Chondrocyte (in vitro differentiated cells): ENCODE data around the gene MRTFA. TPM values are rescaled to one million over a fixed set of nuclear protein-coding genes. Genes with fewer than 3 reads are reported as not detected.
A peak's percentile ranks its signal among the peaks of the same experiment; 100 is the strongest.
"Not testable (repeated sequence)": the region's sequence is repeated elsewhere in the genome, so short reads cannot be mapped to it uniquely, and the experiment has no call there.

Experiments used
- DNase-seq: peaks from one replicate; pipeline ENCODE4 v3.0.0; 2021; ENCODE audit warnings: mixed read lengths, low spot score
- H3K27ac Mint-ChIP-seq: one replicate; pipeline ENCODE4 v1.8.0; 2021; ENCODE audit warnings: mild to moderate bottlenecking, moderate library complexity, mixed read lengths; ENCODE audit not compliant: unreplicated experiment
- H3K27me3 Mint-ChIP-seq: 2 replicates; pipeline ENCODE4 v1.8.0; 2021; ENCODE audit warnings: low read depth, mixed read lengths
- H3K36me3 Mint-ChIP-seq: 2 replicates; pipeline ENCODE4 v1.8.0; 2021; ENCODE audit warnings: low read depth, mixed read lengths
- H3K4me1 Mint-ChIP-seq: 2 replicates; pipeline ENCODE4 v1.8.0; 2021; ENCODE audit warnings: low read depth, mild to moderate bottlenecking, mixed read lengths
- H3K4me3 Mint-ChIP-seq: one replicate; pipeline ENCODE4 v1.8.0; 2021; ENCODE audit warnings: mild to moderate bottlenecking, moderate library complexity, mixed read lengths; ENCODE audit not compliant: unreplicated experiment
- H3K9me3 Mint-ChIP-seq: 2 replicates; pipeline ENCODE4 v1.8.0; 2021; ENCODE audit warnings: low read depth, mixed read lengths
- CTCF ChIP-seq: fragments of 200-600 bp; sonication (generic); IDR thresholded peaks from 2 replicates; pipeline ENCODE4 v1.5.0; 2021; ENCODE audit warnings: antibody characterized with exemption, mild to moderate bottlenecking, moderate library complexity
- total RNA-seq: library from RNA; stranded (reverse); gene quantifications from 3 replicates; pipeline ENCODE4 v1.2.1, GENCODE V29; 2021

The MRTFA gene
- total RNA-seq, 1 donor from 2014 or later, result 69.8 TPM

- no peak for DNase-seq
- Mint-ChIP-seq H3K4me3 (no peak overlapping the region), H3K27ac (no peak overlapping the region), H3K4me1 (peaks cover 29% of the 10 kb centered on the region), H3K36me3 (no peaks in the 10 kb centered on the region), H3K9me3 (no peaks in the 10 kb centered on the region), H3K27me3 (no peaks in the 10 kb centered on the region)
- TF ChIP-seq CTCF, result no peak
Observed at GRCh38 chr22:40381461-40381860, 255.1 kb downstream of the MRTFA start.

DNA sequence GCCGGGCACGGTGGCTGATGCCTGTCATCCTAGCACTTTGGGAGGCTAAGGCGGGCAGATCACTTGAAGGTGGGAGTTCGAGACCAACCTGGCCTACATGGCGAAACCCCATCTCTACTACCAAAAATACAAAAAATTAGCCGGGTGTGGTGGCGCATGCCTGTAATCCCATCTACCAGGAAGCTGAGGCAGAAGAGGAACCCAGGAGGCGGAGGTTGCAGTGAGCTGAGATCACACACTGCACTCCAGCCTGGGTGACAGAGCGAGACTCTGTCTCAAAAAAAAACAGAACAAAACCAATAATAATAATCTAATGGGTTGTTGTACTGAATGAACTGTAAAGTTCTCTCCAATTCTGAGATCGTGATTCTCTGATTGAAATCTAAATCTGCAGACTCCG, 258.1 kb downstream of the MRTFA start:
- not testable (repeated sequence) for H3K27ac Mint-ChIP-seq, H3K36me3 Mint-ChIP-seq, H3K9me3 Mint-ChIP-seq, H3K4me3 Mint-ChIP-seq, DNase-seq, H3K27me3 Mint-ChIP-seq
- H3K4me1 Mint-ChIP-seq, result peaks cover 10% of the 10 kb centered on the region

- no peaks in the 10 kb centered on the region for H3K9me3 Mint-ChIP-seq
- peaks cover 8% of the 10 kb centered on the region for H3K4me1 Mint-ChIP-seq
- H3K27me3 Mint-ChIP-seq, result no peaks in the 10 kb centered on the region
- DNase-seq, result no peak
- no peak for TF ChIP-seq CTCF
- no peaks in the 10 kb centered on the region for H3K36me3 Mint-ChIP-seq
- H3K27ac Mint-ChIP-seq, result peak overlapping the region; percentile 41
- H3K4me3 Mint-ChIP-seq, result no peak overlapping the region
Observed at GRCh38 chr22:40377931-40378330, 258.6 kb downstream of the MRTFA start.

DNA sequence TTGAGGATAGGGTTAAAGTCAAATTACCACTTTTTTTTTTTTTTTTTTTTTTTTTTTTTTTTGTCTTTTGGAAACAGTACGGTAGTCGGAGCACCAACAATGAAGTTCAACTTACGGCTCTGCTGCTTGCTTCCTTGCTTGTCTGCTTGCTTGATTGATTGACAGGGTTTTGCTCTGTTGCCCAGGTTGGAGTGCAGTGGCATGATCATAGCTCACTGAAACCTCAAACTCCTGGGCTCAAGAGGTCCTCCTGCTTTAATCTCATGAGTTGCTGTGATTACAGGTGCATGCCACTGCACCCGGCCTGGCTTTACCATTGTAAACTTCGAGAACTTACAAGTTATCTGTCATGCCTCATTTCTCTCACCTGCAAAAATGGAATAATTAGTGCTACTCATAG, 260.4 kb downstream of the MRTFA start:
- Mint-ChIP-seq H3K27ac (no peak overlapping the region), H3K36me3 (no peaks in the 10 kb centered on the region), H3K4me3 (no peak overlapping the region), H3K4me1 (peaks cover 21% of the 10 kb centered on the region), H3K9me3 (no peaks in the 10 kb centered on the region), H3K27me3 (no peaks in the 10 kb centered on the region)
- no peak for TF ChIP-seq CTCF
- DNase-seq, result no peak

GRCh38 chr22:40374567-40374966, 262.0 kb downstream of the MRTFA start:
- DNase-seq, result no peak
- Mint-ChIP-seq H3K4me1 (peaks cover 24% of the 10 kb centered on the region), H3K27me3 (no peaks in the 10 kb centered on the region), H3K9me3 (no peaks in the 10 kb centered on the region), H3K27ac (no peak overlapping the region), H3K4me3 (no peak overlapping the region), H3K36me3 (no peaks in the 10 kb centered on the region)
- no peak for TF ChIP-seq CTCF

DNA sequence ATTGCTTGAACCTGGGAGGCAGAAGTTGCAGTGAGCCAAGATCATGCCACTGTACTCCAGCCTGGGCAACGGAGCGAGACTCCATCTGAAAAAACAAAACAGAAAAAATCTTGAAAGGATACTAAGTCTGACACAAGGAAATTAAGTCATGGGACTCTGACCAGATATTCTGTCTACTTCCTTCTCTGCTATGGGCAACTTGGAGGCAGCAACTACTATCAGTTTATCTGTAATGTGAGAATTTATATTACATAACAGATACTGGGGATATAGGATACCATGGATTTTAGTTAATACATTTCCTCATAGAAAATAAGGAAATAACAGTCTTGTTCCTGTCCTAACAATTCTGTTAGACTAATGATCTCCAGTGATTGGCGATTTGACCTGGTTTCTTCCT, 267.7 kb downstream of the MRTFA start:
- no peak for TF ChIP-seq CTCF
- peaks cover 17% of the 10 kb centered on the region for H3K4me1 Mint-ChIP-seq
- no peak for DNase-seq
- no peaks in the 10 kb centered on the region for H3K9me3 Mint-ChIP-seq
- H3K27ac Mint-ChIP-seq, result no peak overlapping the region
- no peaks in the 10 kb centered on the region for H3K27me3 Mint-ChIP-seq
- peaks cover 23% of the 10 kb centered on the region for H3K36me3 Mint-ChIP-seq
- no peak overlapping the region for H3K4me3 Mint-ChIP-seq
